B cell (primary cell): Measurements from ENCODE around the gene DLK1.

Source experiments
- CTCF ChIP-seq: fragments of 200-600 bp; IDR thresholded peaks from one replicate; pipeline ENCODE4 v1.8.0; 2022; ENCODE audit warnings: antibody characterized with exemption, mild to moderate bottlenecking
- EZH2 ChIP-seq: IDR thresholded peaks from 2 replicates; pipeline ENCODE4 v1.6.1; 2012; ENCODE audit warnings: borderline replicate concordance, low read depth, mild to moderate bottlenecking, moderate library complexity, low read length; ENCODE audit not compliant: insufficient read depth, poor library complexity, severe bottlenecking

DNA sequence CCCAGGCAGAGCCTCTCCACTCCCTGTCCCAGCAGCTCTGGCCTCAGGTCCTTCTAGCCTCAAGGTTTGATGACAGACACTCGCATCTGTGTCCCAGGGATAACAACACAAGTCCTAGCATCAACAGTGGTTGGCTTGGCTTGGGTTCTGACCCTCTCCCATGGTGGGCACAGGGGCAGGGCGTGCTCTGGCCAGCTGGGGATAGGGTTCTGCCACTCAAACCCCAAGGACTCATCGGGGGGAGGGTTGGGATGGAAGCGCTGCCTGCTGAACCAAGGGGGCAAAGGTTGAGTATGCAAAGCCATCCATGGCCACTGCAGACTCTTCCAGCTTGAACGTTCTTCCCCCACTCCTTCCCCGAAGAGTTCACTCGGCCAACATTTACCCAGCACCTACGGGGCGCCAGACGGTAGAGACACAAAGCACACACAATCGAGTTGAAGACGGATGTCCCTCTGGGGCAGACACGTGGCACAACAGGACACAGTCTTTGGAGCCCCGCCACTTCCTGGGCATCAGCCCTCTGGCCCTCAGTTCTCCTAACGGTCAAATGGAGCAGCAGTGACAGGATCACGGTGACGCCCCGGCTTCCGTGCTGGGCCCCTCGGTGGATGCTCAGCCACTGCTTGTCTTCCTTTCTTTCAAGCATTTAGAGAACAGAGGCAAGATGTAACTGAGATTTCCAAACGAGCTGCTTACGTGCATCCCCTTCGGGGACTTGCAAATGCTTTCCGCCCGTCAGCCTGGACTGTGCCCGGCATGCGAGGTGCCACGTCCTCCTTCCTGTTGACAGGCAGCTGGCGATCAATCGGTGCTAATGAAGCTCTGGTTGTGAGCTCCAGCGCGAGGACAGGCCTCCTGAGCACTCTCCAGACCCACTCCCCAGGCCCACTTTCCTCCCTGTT lies 42.6 kb downstream of the DLK1 start:
- no peak for TF ChIP-seq CTCF
- TF ChIP-seq EZH2, result no peak
